A549 (cell line): ENCODE measurements around the gene NCCRP1. TPM values are rescaled to one million over a fixed set of nuclear protein-coding genes. Genes with fewer than 3 reads are reported as not detected.

Experiments
- ATAC-seq, 2 experiments: fragments of 200-7000 bp in 1 of 2; fragments of >200 bp in 1 of 2; cut with Nextera tagmentation in 1 of 2; cut with Tn5 transposase in 1 of 2; 3 replicates each; pipeline versions ENCODE4 v1.8.0 to v1.9.1; 2018 to 2020; ENCODE audit warnings: mild to moderate bottlenecking in 1 of 2, moderate library complexity in 1 of 2
- CTCF ChIA-PET: fragments of 300-600 bp; sonication (Branson Sonifier 250); formaldehyde crosslinking; extraction: SDS; loops from one replicate; lab custom pipeline; 2021; ENCODE audit warnings: antibody characterized with exemption, inconsistent platforms; lab: Yijun Ruan, JAX
- POLR2A ChIA-PET: fragments of 350-600 bp; formaldehyde crosslinking; extraction: SDS; loops from one replicate; lab custom pipeline; 2021; ENCODE audit warnings: antibody characterized with exemption, inconsistent platforms; lab: Yijun Ruan, JAX
- DNase-seq, 2 experiments: peaks; one replicate each; pipeline versions ENCODE4 v3.0.0 to v3.0.0-alpha.2; 2011 to 2016; ENCODE audit warnings: low read depth in 1 of 2, low spot score in 1 of 2
- FAIRE-seq: peaks from 2 replicates; lab custom pipeline; 2011; peaks lifted over from hg19 to GRCh38; lab: Jason Lieb, UNC
- H3K27ac ChIP-seq, 2 experiments: fragments of >200 bp; sonication (Bioruptor Twin); formaldehyde crosslinking; 3 replicates each; pipeline ENCODE4 v1.5.1; 2016 to 2017
- H3K4me1 ChIP-seq: fragments of >200 bp; sonication (Bioruptor Twin); formaldehyde crosslinking; 3 replicates; pipeline ENCODE4 v1.6.1; 2016
- H3K4me2 ChIP-seq: fragments of >200 bp; sonication (Bioruptor Twin); formaldehyde crosslinking; 3 replicates; pipeline ENCODE4 v1.6.1; 2016
- H3K4me3 ChIP-seq: fragments of >200 bp; sonication (Bioruptor Twin); formaldehyde crosslinking; 3 replicates; pipeline ENCODE4 v1.5.1; 2016
- H3K9me3 ChIP-seq: fragments of >200 bp; sonication (Bioruptor Twin); formaldehyde crosslinking; 3 replicates; pipeline ENCODE4 v1.6.1; 2016
- CBX2 ChIP-seq: fragments of 200-600 bp; sonication (generic); IDR thresholded peaks from 2 replicates; pipeline ENCODE4 v1.6.1; 2016; ENCODE audit warnings: low read depth, mild to moderate bottlenecking, borderline replicate concordance
- FOXS1 ChIP-seq: fragments of 250-450 bp; sonication (Bioruptor Pico); IDR thresholded peaks from 2 replicates; pipeline ENCODE4 v1.5.0; 2020; ENCODE audit warnings: mild to moderate bottlenecking, moderate library complexity
- GATA3 ChIP-seq: IDR thresholded peaks from 2 replicates; pipeline ENCODE4 v1.6.1; 2012; ENCODE audit warnings: borderline replicate concordance
- HOXB13 ChIP-seq: fragments of 250-450 bp; sonication (Bioruptor Pico); IDR thresholded peaks from 2 replicates; pipeline ENCODE4 v1.5.0; 2020; ENCODE audit warnings: low read depth, mild to moderate bottlenecking, moderate library complexity
- HOXB5 ChIP-seq: fragments of 250-450 bp; sonication (Bioruptor Pico); IDR thresholded peaks from 2 replicates; pipeline ENCODE4 v1.5.0; 2020; ENCODE audit warnings: mild to moderate bottlenecking, moderate library complexity
- JUN ChIP-seq, 2 experiments: fragments of >200 bp; sonication (Bioruptor Twin); formaldehyde crosslinking; IDR thresholded peaks; 2 replicates in 1 of 2; 3 replicates in 1 of 2; pipeline ENCODE4 v1.6.1; 2016 to 2017
- KDM5A ChIP-seq: fragments of 200-600 bp; sonication (generic); IDR thresholded peaks from 2 replicates; pipeline ENCODE4 v1.6.1; 2016; ENCODE audit warnings: antibody characterized with exemption, mild to moderate bottlenecking
- MYC ChIP-seq: IDR thresholded peaks from 2 replicates; pipeline ENCODE4 v1.6.1; 2012; ENCODE audit warnings: mild to moderate bottlenecking, inconsistent platforms, low read length, improper control_type of control experiment, borderline replicate concordance
- NFE2L2 ChIP-seq: fragments of 150-350 bp; conservative IDR thresholded peaks from 2 replicates; pipeline ENCODE4 v1.6.1; 2014; ENCODE audit warnings: low read length
- NR3C1 ChIP-seq: fragments of >200 bp; sonication (Bioruptor Twin); formaldehyde crosslinking; IDR thresholded peaks from 3 replicates; pipeline ENCODE4 v1.6.1; 2017
- PHF8 ChIP-seq: fragments of 200-600 bp; sonication (generic); IDR thresholded peaks from 2 replicates; pipeline ENCODE4 v1.6.1; 2016; ENCODE audit warnings: low read depth, mild to moderate bottlenecking, antibody characterized with exemption, moderate library complexity, borderline replicate concordance
- RARB ChIP-seq: fragments of 250-450 bp; sonication (Bioruptor Pico); IDR thresholded peaks from 2 replicates; pipeline ENCODE4 v1.8.0; 2021; ENCODE audit warnings: mild to moderate bottlenecking, moderate library complexity
- RFX5 ChIP-seq: fragments of 450-650 bp; IDR thresholded peaks from 2 replicates; pipeline ENCODE4 v1.7.1; 2014; ENCODE audit warnings: antibody characterized with exemption, mild to moderate bottlenecking, moderate library complexity
- RNF2 ChIP-seq: fragments of 200-600 bp; sonication (generic); IDR thresholded peaks from 2 replicates; pipeline ENCODE4 v1.6.1; 2016; ENCODE audit warnings: low read depth, mild to moderate bottlenecking, antibody characterized with exemption, moderate library complexity, borderline replicate concordance
- SREBF2 ChIP-seq: fragments of 450-650 bp; IDR thresholded peaks from 2 replicates; pipeline ENCODE4 v1.6.1; 2014; ENCODE audit warnings: mild to moderate bottlenecking, moderate library complexity
- TP53 ChIP-seq: fragments of 250-450 bp; sonication (Bioruptor Pico); IDR thresholded peaks from 2 replicates; pipeline ENCODE4 v1.5.0; 2021; ENCODE audit warnings: mild to moderate bottlenecking, moderate library complexity
- WGBS: methylation state at CpG from one replicate; pipeline ENCODE4 v1.1.6; 2017; ENCODE audit errors: missing lambda C conversion rate; 5-methylcytosine and 5-hydroxymethylcytosine counted together
- polyA plus RNA-seq, 4 experiments: library from polyadenylated mRNA; depleted of rRNA in 3 of 4; stranded (reverse); fragments of >200 nt; fragmentation: RNase III in 1 of 4; extraction: RNeasy Plus Mini Kit Qiagen cat#74134 plus additional on column Dnase treatment in 1 of 4; gene quantifications; 2 replicates in 3 of 4; 3 replicates in 1 of 4; pipeline ENCODE4 v1.2.3, GENCODE V29; 2011 to 2017
- TF ChIP-seq, protein P1 (sequence below): fragments of 200-600 bp; sonication (generic); IDR thresholded peaks from 2 replicates; pipeline ENCODE4 v1.6.1; 2016; ENCODE audit warnings: antibody characterized with exemption, mild to moderate bottlenecking, moderate library complexity
- TF ChIP-seq, protein P2 (sequence below): IDR thresholded peaks from 2 replicates; pipeline ENCODE4 v1.6.1; 2012
- TF ChIP-seq, protein P3 (sequence below): fragments of >200 bp; sonication (Bioruptor Twin); formaldehyde crosslinking; IDR thresholded peaks from 2 replicates; pipeline ENCODE4 v1.6.1; 2016
- TF ChIP-seq, protein P4 (sequence below): fragments of 250-450 bp; sonication (Bioruptor Pico); IDR thresholded peaks from 2 replicates; pipeline ENCODE4 v1.5.0; 2020; ENCODE audit warnings: low read depth, mild to moderate bottlenecking, moderate library complexity
- TF ChIP-seq, protein P5 (sequence below): IDR thresholded peaks from 2 replicates; pipeline ENCODE4 v1.6.1; 2012

The NCCRP1 gene
- polyA plus RNA-seq, 2 of the 4 experiments (the other 2 are of a cell fraction), result 0.90 to 0.99 TPM

DNA sequence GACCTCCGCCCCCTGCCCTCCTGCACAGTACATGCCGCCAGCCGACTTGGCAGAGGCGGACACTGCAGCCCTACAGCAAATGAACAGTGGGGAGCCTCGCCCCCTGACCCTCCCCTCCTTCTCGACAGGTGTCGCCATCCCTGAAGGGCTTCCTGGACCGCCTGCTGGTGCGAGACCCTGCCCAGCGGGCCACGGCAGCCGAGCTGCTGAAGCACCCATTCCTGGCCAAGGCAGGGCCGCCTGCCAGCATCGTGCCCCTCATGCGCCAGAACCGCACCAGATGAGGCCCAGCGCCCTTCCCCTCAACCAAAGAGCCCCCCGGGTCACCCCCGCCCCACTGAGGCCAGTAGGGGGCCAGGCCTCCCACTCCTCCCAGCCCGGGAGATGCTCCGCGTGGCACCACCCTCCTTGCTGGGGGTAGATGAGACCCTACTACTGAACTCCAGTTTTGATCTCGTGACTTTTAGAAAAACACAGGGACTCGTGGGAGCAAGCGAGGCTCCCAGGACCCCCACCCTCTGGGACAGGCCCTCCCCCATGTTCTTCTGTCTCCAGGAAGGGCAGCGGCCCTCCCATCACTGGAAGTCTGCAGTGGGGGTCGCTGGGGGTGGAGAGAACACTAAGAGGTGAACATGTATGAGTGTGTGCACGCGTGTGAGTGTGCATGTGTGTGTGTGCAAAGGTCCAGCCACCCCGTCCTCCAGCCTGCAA, 18.3 kb upstream of the NCCRP1 start (continued):
- TF ChIP-seq, protein P1, sequence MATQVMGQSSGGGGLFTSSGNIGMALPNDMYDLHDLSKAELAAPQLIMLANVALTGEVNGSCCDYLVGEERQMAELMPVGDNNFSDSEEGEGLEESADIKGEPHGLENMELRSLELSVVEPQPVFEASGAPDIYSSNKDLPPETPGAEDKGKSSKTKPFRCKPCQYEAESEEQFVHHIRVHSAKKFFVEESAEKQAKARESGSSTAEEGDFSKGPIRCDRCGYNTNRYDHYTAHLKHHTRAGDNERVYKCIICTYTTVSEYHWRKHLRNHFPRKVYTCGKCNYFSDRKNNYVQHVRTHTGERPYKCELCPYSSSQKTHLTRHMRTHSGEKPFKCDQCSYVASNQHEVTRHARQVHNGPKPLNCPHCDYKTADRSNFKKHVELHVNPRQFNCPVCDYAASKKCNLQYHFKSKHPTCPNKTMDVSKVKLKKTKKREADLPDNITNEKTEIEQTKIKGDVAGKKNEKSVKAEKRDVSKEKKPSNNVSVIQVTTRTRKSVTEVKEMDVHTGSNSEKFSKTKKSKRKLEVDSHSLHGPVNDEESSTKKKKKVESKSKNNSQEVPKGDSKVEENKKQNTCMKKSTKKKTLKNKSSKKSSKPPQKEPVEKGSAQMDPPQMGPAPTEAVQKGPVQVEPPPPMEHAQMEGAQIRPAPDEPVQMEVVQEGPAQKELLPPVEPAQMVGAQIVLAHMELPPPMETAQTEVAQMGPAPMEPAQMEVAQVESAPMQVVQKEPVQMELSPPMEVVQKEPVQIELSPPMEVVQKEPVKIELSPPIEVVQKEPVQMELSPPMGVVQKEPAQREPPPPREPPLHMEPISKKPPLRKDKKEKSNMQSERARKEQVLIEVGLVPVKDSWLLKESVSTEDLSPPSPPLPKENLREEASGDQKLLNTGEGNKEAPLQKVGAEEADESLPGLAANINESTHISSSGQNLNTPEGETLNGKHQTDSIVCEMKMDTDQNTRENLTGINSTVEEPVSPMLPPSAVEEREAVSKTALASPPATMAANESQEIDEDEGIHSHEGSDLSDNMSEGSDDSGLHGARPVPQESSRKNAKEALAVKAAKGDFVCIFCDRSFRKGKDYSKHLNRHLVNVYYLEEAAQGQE, result no peak

DNA sequence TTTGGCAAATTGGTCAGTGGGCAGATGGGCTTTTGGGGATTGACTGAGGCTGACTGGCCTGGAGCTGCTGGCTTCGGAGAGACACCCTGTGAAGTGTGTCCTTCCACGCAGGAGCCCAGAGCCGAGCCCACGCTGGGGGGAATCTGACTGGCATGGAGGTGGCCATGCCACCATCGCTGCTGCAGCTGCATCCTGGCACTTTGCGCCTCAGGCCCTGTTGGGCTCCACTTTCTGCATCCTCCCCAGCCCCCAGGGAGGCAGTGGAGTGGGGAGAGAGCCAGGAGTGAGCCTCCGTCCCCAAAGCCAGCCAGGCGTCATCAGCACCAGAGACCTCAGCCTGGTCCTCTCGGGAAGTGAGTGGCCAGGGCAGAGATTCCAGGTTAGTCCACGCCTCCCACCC, 17.0 kb upstream of the NCCRP1 start:
- Histone ChIP-seq H3K27ac (no peak overlapping the region), H3K4me1 (no peaks in the 10 kb centered on the region)
- POLR2A ChIA-PET, result no interaction called here
- WGBS, result 94% methylated on average over 10 of the region's 10 CpGs
- FAIRE-seq, result no peak
- TF ChIP-seq SREBF2 (no peak), RNF2 (no peak), TP53 (CRISPR knock-in tag) (no peak), NFE2L2 (no peak), HOXB13 (CRISPR knock-in tag) (no peak)
- TF ChIP-seq, protein P2, sequence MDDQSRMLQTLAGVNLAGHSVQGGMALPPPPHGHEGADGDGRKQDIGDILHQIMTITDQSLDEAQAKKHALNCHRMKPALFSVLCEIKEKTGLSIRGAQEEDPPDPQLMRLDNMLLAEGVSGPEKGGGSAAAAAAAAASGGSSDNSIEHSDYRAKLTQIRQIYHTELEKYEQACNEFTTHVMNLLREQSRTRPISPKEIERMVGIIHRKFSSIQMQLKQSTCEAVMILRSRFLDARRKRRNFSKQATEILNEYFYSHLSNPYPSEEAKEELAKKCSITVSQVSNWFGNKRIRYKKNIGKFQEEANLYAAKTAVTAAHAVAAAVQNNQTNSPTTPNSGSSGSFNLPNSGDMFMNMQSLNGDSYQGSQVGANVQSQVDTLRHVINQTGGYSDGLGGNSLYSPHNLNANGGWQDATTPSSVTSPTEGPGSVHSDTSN, result no peak
- TF ChIP-seq, all 56 proteins: peak for 0
- DNase-seq (no peak), ATAC-seq (no peak)
- Histone ChIP-seq H3K4me2 (no peak overlapping the region), H3K9me3 (no peaks in the 10 kb centered on the region), H3K4me3 (no peak overlapping the region)
- CTCF ChIA-PET, result interaction anchor here (0.8 to 6.5 kb wide), 10 partner anchors 8 to 218 kb away, joined by 3 to 36 read pairs (median 5); partner anchors contain the start of gene FBXO17

DNA sequence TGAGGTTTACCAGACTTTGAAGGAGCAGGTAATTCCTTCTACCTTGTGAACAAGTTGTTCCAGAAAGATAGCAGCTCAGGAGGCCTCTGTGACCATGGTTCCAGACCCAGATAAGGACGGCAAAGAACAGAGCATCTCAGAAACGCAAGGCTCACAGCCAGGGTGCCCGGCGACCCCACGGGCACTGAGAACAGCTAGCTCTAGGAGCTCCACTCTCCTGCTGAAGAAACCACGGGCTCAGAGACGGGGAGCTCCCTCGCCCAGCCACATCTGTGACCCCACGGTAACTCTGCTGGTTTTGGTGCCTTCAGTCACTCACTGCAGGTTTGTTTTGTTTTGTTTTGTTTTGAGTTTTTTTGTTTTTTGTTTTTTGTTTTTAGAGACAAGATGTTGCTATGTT, 16.0 kb upstream of the NCCRP1 start:
- ATAC-seq, result no peak
- H3K9me3 ChIP-seq, result no peaks in the 10 kb centered on the region
- H3K27ac ChIP-seq, result no peak overlapping the region
- FAIRE-seq, result no peak
- H3K4me2 ChIP-seq, result no peak overlapping the region
- no peak for TF ChIP-seq RARB (CRISPR knock-in tag)
- TF ChIP-seq NR3C1, result no peak
- TF ChIP-seq, protein P1, result no peak
- TF ChIP-seq, protein P3, sequence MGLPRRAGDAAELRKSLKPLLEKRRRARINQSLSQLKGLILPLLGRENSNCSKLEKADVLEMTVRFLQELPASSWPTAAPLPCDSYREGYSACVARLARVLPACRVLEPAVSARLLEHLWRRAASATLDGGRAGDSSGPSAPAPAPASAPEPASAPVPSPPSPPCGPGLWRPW, result no peak
- TF ChIP-seq PHF8, result no peak
- TF ChIP-seq FOXS1, result no peak
- TF ChIP-seq RFX5, result no peak
- no peak for TF ChIP-seq CBX2
- TF ChIP-seq GATA3, result no peak
- TF ChIP-seq, protein P4, sequence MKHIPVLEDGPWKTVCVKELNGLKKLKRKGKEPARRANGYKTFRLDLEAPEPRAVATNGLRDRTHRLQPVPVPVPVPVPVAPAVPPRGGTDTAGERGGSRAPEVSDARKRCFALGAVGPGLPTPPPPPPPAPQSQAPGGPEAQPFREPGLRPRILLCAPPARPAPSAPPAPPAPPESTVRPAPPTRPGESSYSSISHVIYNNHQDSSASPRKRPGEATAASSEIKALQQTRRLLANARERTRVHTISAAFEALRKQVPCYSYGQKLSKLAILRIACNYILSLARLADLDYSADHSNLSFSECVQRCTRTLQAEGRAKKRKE (CRISPR knock-in tag), result no peak
- TF ChIP-seq KDM5A, result no peak
- TF ChIP-seq, protein P5, sequence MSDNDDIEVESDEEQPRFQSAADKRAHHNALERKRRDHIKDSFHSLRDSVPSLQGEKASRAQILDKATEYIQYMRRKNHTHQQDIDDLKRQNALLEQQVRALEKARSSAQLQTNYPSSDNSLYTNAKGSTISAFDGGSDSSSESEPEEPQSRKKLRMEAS, result no peak
- no peak for TF ChIP-seq HOXB5
- no peak for TF ChIP-seq MYC
- no peak; a peak in 2 of 5 replicates for TF ChIP-seq JUN (IDR thresholded peaks at IDR 0.05)
- no peak for TF ChIP-seq NFE2L2
- no peak overlapping the region for H3K4me3 ChIP-seq
- H3K4me1 ChIP-seq, result no peaks in the 10 kb centered on the region
- CTCF ChIA-PET, result interaction anchor here (0.7 to 6.5 kb wide), 11 partner anchors 9 to 219 kb away, joined by 3 to 36 read pairs (median 6); partner anchors contain the start of gene FBXO17
- DNase-seq, result no peak
- WGBS, result 93% methylated on average over 9 of the region's 9 CpGs
- POLR2A ChIA-PET, result interaction anchor here (0.5 to 0.6 kb wide), 2 partner anchors 219 to 528 kb away, joined by 3 read pairs; no protein-coding TSS in a partner anchor
